ENCODE results near the gene COLQ.

COLQ gene

DNA sequence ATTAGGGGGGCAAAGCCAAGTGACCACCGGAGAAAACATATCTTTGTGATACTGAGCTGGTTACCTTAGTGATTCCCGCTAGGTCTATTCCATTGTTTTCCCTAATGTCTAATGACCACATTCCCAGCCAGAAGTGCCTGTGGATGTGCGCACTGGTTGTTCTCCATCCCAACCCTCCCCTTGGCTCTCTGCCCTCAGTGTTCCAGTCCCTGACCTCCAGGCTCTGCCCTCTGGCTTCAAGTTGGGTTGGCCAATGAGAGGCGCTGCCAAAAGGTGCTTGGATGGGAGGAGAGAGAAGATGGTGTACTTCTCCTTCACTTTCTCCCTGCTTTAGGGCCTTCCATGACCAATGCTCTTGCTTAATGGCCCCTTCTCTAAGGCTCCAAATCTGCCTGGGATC is 2.4 kb downstream of the COLQ start:
- DNase-seq, result no peak

DNA sequence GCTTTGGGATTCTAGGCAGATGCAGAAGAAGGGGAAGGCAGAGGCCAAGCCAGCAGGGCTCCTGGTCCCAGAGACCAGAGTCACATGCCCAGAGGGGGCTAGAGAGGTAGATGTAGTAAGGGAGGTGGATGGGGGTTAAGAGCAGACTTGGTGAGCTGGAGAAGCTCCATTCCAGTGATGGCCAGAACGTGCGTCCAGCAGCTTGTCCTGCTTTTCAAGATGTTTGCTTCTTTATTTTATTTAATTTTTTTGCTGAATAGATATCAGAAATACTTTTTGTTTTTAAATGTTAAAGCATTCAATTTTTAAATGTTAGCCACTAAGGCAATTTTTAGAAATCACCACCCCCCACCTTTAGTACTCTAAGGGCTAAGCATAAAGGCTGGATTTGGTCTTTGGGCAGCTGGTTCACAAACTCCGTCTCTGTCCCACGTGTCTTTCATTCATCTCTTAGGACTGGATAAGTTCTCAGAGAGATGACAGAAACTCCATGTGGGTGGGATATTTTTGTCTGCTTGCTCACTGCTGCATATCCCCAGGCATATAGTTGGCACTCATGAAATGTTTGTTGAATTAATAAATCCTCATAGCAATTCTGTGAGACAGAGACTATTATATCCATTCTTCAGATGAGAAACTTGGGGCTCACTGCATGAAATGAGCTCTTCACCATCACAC is 6.7 kb downstream of the COLQ start:
- DNase-seq, result no peak

DNA sequence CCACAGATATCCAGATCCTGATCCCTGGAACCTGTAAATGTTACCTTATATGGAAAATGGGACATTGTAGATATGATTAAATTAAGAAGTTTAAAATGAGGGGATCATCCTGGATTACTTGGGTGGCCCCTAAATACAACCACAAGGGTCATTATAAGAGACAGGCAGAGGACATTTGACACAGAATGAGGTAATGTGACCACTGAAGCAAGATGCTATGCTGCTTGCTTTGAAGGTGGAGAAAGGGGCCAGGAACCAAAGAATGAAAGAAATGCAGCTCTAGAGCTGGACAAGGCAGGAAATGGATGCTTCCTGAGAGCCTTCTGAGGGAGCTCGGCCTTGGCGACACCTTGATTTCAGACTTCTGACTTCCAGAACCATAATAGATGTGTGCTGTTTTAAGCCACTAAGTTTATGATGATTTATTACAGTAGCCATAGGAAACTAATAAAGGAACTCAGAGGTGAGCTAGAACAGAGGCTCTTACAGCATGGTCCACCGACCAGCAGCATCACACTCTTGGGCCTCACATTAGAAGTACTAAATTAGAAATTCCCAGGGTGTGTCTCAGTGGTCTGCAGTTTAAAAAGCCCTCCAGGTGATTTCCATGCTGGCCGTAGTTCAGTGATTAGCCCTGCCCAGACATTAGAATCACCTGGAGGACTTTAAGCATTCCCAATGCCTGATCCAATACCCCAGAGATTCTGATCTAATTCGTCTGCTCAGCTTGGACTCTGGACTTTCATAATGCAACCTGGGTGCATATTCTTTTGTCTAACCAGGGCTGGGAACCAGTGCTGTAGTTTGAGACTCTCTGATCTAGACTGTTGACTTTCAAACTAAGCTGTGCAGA is 7.5 kb downstream of the COLQ start:
- no peak for DNase-seq

DNA sequence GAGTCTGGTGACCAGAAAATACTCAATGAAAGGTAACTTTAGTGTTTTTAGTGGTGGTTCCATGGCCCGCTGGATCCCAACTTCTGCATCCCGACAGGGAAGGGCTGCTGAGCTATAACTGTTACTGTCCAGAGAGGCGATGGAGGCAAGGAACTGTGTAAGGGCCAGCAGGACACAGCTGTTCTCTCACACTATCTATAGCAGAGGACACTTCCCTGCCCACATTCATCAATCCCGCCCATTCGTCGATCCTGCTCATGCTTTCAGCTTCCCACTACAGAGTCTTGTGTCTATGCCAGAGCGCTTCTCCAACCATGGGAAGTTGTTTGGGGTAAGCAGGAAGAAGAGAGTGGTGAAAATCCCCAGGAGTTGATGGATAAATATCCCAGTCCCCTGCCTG is 8.4 kb downstream of the COLQ start:
- DNase-seq, result no peak

DNA sequence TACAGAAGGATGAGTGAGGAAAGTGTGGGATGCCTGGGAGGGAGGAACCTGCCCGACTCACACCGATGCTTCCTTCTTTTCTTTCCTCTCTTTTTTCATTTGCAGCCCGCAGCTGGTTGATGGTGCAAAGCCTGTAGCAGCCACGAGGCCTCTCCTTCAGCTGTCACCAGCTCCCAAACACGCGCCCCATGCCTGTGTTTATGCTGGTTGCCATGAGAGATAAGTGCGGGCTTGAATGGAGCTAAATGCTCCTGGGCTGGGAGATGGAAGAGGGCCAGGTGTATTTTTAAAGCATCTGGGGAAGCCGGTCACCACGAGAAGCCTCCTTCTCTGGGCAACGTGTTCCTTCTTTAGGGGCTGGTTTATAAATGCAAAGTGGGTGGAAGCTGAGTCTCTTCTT is 9.3 kb downstream of the COLQ start:
- DNase-seq, result no peak

DNA sequence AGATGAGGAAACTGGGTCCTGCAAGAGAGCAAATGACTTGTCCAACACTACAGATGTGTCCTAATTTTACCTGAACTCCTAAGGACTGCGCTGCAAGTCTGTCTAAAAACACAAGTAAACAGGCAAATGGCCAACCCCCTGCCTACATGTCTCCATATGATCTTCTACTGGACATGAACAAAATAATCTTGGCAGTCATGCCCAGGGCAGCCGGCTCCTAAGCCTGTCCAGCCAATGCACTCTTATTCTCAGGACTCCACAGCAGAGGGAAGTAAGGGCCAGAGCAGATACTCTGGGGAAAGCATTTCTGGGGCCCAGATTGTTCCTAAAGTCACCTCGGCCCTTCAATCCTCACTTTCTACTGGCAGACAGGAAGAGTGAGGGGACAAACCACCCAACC is 10.3 kb downstream of the COLQ start:
- DNase-seq, result no peak

DNA sequence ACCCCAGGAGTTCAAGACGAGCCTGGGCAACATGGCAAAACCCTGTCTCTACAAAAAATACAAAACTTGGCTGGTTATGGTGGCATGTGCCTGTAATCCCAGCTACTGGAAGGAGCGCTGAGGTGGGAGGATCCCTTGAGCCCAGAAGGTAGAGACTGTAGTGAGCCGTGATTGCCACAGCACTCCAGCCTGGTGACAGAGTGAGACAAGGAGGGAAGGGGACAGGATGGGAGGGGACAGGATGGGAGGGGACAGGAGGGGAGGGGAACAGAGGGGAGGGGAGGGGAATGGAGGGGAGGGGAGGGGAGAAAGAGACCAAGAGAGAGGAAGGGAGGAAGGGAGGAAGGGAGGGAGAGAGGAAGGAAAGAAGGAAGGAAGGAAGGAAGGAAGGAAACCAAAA is 11.0 kb downstream of the COLQ start:
- DNase-seq, result no peak

DNA sequence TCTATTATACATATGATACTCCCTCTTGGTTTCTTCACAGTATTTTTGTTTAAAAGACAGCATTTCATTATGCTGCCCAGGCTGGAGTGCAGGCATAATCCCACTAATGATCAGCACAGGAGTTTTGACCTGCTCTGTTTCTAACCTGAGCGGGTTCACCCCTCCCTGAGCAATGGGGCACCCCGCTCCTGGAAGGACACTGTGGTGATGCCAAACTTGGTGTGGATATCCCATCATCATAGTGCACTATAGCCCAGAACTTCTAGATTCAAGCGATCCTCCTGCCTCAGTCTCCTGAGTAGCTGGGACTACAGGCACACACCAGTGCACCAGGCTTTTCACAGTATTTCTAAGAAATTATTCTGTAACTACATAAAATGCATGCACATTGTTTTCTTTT is 14.9 kb downstream of the COLQ start:
- no peak for DNase-seq

DNA sequence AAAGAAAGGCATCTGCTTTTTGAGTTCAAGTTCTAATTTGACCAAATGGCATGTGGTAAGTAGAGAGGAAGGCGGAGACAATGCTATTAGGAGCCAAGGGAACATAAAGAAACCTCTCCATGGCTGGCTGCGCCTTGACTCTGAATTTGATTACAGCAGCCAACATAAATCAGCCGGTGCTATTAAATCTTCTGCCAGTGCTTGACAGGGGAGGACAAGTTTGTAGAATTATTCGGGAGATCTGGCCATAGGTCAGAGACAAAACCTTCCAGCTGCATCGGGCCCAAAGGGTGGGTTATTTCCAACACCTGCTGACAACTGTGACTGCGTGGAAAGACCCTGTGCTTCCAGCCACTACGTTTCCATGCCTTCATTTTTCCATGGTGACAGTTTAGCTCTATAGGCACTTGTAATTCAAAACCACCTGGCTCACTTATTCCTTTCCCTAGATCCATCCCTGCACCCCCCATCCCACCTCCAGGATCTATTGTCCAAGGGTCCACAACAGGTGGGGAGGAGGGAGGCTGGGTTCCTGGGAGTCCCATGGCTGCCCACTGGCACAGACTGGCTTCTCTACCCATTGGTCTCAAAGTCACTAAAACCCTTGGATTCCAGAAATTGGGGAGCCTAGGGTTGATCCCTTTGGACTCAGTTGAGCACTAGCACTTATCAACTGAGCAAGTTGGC is 15.9 kb downstream of the COLQ start:
- DNase-seq, result no peak

DNA sequence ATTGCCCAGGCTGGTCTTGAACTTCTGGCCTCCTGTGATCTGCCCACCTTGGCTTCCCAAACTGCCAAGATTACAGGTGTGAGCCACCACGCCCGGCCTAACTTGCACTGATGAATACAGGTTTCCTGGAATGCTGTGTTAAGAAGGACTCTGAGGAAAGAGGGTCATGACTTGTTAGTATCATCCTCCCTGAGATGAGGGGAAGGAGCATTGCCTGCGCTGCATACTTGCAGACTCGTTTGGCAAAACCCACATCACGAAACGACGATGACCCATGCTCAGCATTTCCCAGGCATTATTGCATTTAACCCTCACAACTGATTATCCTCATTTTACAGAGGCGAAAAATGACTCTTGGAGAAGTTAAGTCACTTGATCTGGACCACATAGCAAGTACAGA is 18.9 kb downstream of the COLQ start:
- no peak for DNase-seq

DNA sequence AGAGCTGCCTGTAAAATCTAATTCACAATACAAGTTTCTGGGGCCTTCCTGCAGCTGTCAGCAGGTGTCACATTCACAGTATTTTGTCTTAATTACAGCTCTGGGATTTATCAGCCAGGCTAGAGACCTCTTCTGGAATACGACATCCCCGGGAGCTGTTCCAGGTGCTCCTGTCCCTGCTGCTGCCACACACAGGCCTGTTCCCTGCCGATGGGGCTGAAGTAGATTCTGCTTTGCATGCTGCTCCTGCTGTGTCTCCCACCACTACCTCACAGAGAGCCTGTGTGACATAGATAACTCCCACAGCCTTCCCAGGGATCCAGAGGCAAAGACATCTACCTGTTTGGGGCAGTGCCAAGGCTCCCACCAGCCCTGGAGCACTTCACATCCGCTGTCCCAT is 20.4 kb downstream of the COLQ start:
- DNase-seq, result no peak

DNA sequence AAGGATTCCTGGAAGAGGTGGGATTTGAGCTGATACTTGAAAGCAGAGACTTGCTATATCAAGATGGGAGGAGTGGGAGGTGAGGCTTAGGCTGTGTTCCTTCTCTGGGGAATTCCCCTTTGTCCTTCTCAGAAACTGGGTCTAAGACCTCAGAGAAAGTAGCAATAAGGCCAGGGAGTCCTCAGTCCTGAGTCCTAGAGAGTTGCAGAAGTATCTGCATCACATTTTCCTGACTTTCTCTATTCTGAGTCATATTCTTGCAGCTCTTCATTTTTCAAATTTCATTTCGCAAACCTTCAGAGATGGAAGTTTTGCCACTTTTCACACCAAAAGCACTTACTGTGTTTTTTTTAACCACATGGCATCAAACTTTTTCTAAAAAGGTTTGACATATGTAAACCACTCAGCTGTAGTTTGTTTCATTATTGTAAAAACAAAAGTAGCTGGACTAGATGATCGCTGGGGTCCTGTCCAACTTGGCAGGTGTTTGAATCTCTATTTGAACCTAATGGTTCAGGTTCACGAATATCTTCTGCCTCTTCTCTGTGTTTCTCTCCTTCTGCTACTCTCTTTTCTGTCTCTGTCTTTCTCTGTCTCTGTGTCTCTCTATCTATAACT is 21.3 kb downstream of the COLQ start:
- DNase-seq, result no peak

DNA sequence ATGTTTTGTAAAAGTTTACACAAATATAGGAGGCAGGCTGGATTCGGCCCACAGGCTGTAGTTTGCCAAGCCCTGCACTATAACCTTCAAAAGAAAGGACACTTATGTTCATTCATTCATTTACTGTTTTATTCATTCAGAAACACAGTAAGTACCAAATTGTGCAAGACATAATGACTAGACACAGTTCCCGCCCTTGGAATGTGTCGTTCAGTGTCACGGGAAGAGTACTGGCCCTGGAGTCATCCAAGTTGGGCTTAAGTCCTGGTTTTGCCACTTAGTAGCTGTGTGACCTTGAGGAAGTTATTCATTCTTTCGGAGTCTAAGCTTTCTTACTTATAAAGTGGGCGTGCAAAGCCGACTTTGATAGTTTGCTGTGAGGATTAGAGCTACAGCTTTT is 22.0 kb downstream of the COLQ start:
- no peak for DNase-seq

DNA sequence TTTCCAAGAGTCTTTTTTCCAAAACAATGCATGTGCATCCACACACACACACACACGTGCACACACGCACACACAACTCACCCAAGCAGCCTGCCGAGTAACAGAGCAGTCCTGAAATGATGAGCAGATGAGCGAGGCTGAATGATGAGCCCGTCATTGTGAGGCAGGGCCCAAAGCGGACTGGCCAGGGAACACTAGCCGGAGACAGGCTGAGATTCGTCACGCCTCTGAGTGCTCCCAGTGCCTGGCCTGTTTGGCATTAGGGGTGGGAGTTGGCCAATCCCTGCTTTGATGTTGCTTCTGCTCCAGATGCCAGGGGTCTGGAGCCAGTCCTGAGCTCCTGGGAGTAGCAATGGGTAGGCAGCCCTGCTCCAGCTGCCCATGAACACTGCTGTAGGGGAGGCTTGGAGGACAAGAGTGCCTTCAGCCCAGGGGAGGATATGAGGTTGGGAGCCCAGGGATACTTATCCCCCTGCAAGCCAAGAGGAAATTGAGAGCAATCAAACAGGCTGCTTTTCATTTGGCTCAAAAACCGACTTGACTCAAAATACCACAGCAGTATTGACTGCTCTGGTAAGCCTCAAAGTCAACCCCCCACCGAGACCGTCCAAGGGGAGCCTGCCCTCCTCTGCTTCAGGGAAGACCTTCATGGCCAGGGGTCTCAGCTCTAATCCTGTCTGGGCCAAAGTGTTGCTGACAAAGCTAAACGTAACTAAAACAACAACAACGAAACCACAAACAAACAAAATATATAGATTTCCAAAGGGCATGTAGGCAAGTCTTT is 22.9 kb downstream of the COLQ start:
- no peak for DNase-seq

DNA sequence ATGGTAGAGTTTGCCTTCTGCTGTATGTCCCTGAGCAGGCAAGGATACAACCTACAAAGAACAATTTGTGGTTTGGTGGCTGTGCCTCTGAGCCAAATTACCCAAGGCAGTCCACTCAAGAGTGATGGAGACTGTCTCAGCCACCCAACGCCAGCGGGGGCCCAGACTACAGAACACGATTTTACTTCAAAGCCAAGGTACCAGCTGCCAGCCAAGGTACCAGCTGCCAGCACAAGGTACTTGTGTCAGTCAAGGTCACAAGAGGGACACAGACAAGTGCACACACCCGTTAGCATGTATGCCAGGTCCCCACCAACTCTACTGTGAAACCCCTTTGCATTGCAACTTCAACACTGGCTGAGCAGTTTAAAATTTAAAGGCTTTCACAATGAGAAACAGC is 23.5 kb downstream of the COLQ start:
- no peak for DNase-seq

DNA sequence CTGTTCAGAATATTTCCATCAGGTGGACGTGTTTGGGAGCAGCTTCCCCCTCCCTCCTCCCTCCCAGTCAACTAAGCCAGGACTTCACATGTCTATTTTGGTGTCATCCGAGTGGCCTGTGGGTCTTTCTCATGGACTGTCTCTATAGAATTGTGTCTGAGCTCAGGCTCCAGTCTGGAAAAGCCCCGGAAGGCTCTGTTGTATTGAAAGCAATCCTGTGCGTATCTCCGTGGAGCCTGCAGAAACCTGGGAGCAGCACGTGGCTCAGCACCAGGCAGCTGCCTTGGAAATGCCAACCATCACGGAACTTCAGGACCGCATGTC is 25.2 kb downstream of the COLQ start:
- no peak for DNase-seq

DNA sequence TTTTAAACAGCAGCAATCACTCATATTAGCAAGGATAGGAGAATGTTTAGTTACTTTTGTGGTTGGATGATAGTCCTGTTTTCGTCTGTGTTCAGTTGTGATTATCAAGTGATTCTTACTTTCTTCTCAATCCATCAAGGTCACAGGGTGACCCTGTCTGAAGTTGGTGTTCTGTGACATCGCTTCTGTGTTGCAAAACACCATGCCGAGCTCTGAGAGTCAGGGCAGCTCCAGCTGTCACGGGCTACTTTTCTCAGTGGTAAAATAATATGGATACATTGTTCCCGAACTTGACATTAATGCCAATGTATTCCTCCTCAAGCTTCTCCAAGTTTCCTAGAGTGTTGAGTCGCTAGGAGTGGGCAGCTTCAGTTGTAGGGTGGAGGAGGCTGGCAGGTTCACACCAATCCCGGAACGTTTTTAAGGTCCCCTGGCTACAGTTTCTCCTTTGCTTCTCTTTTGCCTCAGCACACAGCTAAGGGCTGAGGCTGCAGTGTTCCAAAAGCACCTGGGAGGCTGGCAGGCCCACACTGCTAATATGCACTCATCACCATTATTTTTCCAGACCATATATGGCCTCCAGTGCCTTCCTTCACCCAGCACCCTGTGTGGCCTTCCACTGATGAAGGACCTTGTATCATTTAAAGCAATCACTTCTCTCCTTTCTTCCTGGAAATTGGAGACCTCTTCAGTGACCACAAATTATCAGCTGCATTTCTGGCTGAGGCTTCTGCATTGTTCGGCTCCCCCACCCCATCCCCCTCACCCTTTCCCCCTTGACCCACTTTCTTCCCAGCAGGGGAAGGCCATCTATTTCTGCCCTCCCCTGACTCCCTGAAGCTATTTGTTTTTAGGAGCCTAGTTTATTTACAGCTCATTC is 25.8 kb downstream of the COLQ start:
- no peak for DNase-seq

DNA sequence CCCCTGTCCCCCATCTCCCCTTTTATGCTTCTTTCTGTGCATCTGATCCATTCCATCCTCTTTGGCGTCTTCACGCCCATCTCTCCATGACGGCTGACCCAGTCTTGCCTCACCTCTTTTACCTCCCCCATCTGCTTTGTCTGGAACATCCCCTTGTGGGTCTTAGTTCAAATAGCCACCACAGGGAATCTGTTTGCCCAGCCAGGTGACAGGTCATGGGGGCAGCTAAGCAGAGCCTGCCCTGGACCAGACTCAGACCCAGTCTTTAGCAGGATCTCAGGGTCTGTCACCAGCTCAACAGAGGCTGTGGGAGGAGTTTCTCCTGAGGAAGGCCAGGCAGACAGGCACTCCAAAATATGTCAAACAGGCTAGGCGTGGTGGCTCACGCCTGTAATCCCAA is 28.1 kb downstream of the COLQ start:
- DNase-seq, result no peak

DNA sequence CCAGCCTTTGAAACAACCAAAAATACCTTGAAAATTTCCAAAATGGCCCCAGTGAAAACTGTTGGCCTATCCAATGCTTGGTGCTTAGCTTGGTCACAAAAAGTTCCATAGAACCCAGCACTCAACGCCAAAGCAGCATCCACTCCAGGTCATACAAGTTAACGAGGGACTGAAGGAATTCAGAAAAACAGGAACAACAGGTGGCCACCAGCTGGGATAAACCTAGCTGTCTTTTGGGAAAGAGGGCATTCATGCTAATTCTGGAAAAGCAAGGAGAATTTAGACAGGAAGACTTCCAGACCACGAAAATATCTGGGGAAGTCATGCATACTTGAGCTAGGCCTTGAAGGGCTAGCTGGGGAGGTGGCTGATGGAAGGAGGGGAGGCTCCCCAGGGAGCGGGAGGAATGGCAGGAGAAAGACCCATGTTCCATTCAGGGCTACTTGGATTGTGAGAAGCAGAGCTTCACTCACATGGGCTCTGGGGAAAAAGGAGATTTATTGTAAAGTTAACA is 28.6 kb downstream of the COLQ start:
- no peak for DNase-seq

DNA sequence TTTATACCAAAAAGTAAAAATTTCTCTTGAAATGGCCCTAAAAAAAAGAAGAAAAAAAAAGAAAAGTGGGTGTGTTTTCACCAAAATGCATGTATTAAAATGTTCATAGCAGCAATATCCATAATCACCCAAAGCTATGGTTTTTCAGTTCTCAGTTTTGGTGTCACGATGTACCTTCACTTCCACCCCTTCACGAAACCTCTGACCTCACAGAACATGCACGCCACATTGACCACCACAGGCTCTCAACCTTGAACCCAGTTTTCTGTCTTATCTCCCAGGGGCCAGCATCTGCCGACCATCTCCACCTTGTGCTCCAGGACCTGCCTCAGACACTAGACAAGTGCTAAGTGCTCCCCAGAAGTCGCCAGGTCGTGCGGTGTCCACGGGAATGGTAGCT is 30.4 kb downstream of the COLQ start:
- DNase-seq, result no peak

DNA sequence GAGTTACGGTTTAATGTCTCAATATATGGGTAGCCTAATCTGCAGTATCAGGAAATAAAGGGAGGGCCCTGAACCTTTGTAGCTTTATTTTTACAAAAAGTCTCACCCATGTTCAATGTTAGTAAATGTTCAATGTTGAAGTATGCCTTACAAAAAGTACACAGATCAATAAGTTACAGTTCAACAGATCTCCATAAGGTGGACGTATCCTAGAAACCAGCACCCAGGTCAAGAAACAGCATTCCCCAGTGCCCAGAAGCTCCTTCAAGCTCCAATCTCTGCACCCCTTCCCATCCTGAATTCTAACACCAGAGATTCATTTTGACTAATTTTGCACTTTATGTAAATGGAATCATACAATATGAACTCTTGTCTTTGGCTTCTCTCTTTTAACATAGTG is 31.3 kb downstream of the COLQ start:
- DNase-seq, result no peak

DNA sequence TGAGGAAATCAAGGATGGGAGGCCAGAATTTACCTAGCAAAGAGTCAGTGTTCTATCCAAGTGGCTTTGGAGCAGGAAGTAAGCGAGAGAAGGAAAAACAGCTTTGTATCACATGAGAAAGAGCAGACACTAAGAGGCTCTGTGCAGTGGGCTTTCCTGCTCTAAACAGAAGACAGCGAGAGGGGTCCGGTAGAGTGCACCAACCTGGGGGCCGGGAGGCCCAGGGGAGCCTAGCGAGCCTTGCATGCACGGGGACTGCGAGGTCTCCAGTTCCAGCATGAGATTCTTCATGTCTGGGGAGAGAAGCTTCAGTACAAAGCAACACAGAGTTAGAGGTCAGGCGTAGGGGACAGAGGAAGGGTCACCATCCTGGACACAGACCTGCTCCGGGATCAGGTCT is 33.5 kb downstream of the COLQ start:
- no peak for DNase-seq

Data from activated CD4-positive, alpha-beta T cell treated with anti-CD3 and anti-CD28 coated beads for 4 hours (primary cell).